ENCODE data around the gene PFDN4. TPM values are rescaled to one million over a fixed set of nuclear protein-coding genes. Genes with fewer than 3 reads are reported as not detected.

The PFDN4 gene
- total and polyA plus RNA-seq, 2 donors (not counting 1 experiment from before 2014, with no cell fraction given) = 86.7 to 87.0 TPM

- no peaks in the 10 kb centered on the region for H3K9me3 ChIP-seq (ENCODE audit: control insufficient read depth, insufficient read depth, low read depth, low read length)
- H3K27ac ChIP-seq (ENCODE audit: insufficient read depth, low read length) = no peak overlapping the region
- H2AFZ ChIP-seq (ENCODE audit: low read length) = no peak overlapping the region
- no peaks in the 10 kb centered on the region for H4K20me1 ChIP-seq (ENCODE audit: control insufficient read depth, extremely low read depth, insufficient read depth, low read length)
- no peak for DNase-seq (ENCODE audit: low read depth in 2 of 2)
- no peak overlapping the region for H3K4me3 ChIP-seq (replicated peaks in 1 of 4; ENCODE audit: control extremely low read depth in 1 of 4, insufficient read depth in 1 of 4, low read depth in 3 of 4, low read length in 4 of 4)
- TF ChIP-seq CTCF (conservative IDR thresholded peaks at IDR 0.05 in 1 of 2, IDR thresholded peaks at IDR 0.05 in 1 of 2; ENCODE audit: low read depth in 1 of 2, low read length in 2 of 2) = no peak
- TF ChIP-seq EZH2 (IDR thresholded peaks at IDR 0.05; ENCODE audit: low read length, missing control alignments) = no peak
- no peaks in the 10 kb centered on the region for H3K4me1 ChIP-seq (ENCODE audit: control insufficient read depth, extremely low read depth, insufficient read depth, low read length)
- no peaks in the 10 kb centered on the region for H3K79me2 ChIP-seq (ENCODE audit: control insufficient read depth, insufficient read depth, low read length)
- H3K36me3 ChIP-seq (ENCODE audit: control insufficient read depth, insufficient read depth, low read length) = no peaks in the 10 kb centered on the region
- no peak overlapping the region for H3K9ac ChIP-seq (ENCODE audit: insufficient read depth, low read length)
- H3K4me2 ChIP-seq (ENCODE audit: extremely low read depth, insufficient read depth, low read length) = no peak overlapping the region
- no peaks in the 10 kb centered on the region for H3K27me3 ChIP-seq (ENCODE audit: control insufficient read depth, insufficient read depth, low read length)
Observed at GRCh38 chr20:54193817-54194216, 14.1 kb upstream of the PFDN4 start.

- Histone ChIP-seq H3K9me3 (ENCODE audit: control insufficient read depth, insufficient read depth, low read depth, low read length) (no peaks in the 10 kb centered on the region), H3K4me2 (ENCODE audit: extremely low read depth, insufficient read depth, low read length) (no peak overlapping the region), H3K27ac (ENCODE audit: insufficient read depth, low read length) (no peak overlapping the region), H3K9ac (ENCODE audit: insufficient read depth, low read length) (no peak overlapping the region), H3K79me2 (ENCODE audit: control insufficient read depth, insufficient read depth, low read length) (no peaks in the 10 kb centered on the region), H2AFZ (ENCODE audit: low read length) (no peak overlapping the region), H3K4me1 (ENCODE audit: control insufficient read depth, extremely low read depth, insufficient read depth, low read length) (no peaks in the 10 kb centered on the region), H3K27me3 (ENCODE audit: control insufficient read depth, insufficient read depth, low read length) (no peaks in the 10 kb centered on the region), H3K4me3 (replicated peaks in 1 of 4; ENCODE audit: control extremely low read depth in 1 of 4, insufficient read depth in 1 of 4, low read depth in 3 of 4, low read length in 4 of 4) (no peak overlapping the region), H4K20me1 (ENCODE audit: control insufficient read depth, extremely low read depth, insufficient read depth, low read length) (no peaks in the 10 kb centered on the region), H3K36me3 (ENCODE audit: control insufficient read depth, insufficient read depth, low read length) (no peaks in the 10 kb centered on the region)
- TF ChIP-seq CTCF (conservative IDR thresholded peaks at IDR 0.05 in 1 of 2, IDR thresholded peaks at IDR 0.05 in 1 of 2; ENCODE audit: low read depth in 1 of 2, low read length in 2 of 2) (peak in 1 of 2 donors; percentile 21), EZH2 (IDR thresholded peaks at IDR 0.05; ENCODE audit: low read length, missing control alignments) (no peak)
- DNase-seq (ENCODE audit: low read depth in 2 of 2) = peak in 1 of 2 donors; percentile 25
Observed at GRCh38 chr20:54194724-54195438, 13.0 kb upstream of the PFDN4 start.

GRCh38 chr20:54195483-54196472 is 12.1 kb upstream of the PFDN4 start:
- no peaks in the 10 kb centered on the region for H3K36me3 ChIP-seq (ENCODE audit: control insufficient read depth, insufficient read depth, low read length)
- no peak overlapping the region for H3K27ac ChIP-seq (ENCODE audit: insufficient read depth, low read length)
- TF ChIP-seq CTCF (conservative IDR thresholded peaks at IDR 0.05 in 1 of 2, IDR thresholded peaks at IDR 0.05 in 1 of 2; ENCODE audit: low read depth in 1 of 2, low read length in 2 of 2) (no peak), EZH2 (IDR thresholded peaks at IDR 0.05; ENCODE audit: low read length, missing control alignments) (no peak)
- H3K9ac ChIP-seq (ENCODE audit: insufficient read depth, low read length) = no peak overlapping the region
- H3K4me1 ChIP-seq (ENCODE audit: control insufficient read depth, extremely low read depth, insufficient read depth, low read length) = no peaks in the 10 kb centered on the region
- no peaks in the 10 kb centered on the region for H3K27me3 ChIP-seq (ENCODE audit: control insufficient read depth, insufficient read depth, low read length)
- DNase-seq (ENCODE audit: low read depth in 2 of 2) = no peak
- no peak overlapping the region for H3K4me2 ChIP-seq (ENCODE audit: extremely low read depth, insufficient read depth, low read length)
- no peaks in the 10 kb centered on the region for H3K9me3 ChIP-seq (ENCODE audit: control insufficient read depth, insufficient read depth, low read depth, low read length)
- H3K79me2 ChIP-seq (ENCODE audit: control insufficient read depth, insufficient read depth, low read length) = no peaks in the 10 kb centered on the region
- H3K4me3 ChIP-seq (replicated peaks in 1 of 4; ENCODE audit: control extremely low read depth in 1 of 4, insufficient read depth in 1 of 4, low read depth in 3 of 4, low read length in 4 of 4) = no peak overlapping the region
- no peak overlapping the region for H2AFZ ChIP-seq (ENCODE audit: low read length)
- no peaks in the 10 kb centered on the region for H4K20me1 ChIP-seq (ENCODE audit: control insufficient read depth, extremely low read depth, insufficient read depth, low read length)

Measured in fibroblast of lung (primary cell).